ENCODE data around the gene TNFRSF21.
"Not testable (repeated sequence)": the region's sequence is repeated elsewhere in the genome, so short reads cannot be mapped to it uniquely, and the experiment has no call there.

TNFRSF21 gene

GRCh38 chr6:47319867-47320266 lies 10.2 kb upstream of the TNFRSF21 start:
- DNase-seq, result no peak

GRCh38 chr6:47319382-47319781 lies 9.7 kb upstream of the TNFRSF21 start:
- DNase-seq, result no peak

GRCh38 chr6:47318236-47318989 lies 8.7 kb upstream of the TNFRSF21 start:
- no peak for DNase-seq

GRCh38 chr6:47315181-47315580 lies 5.5 kb upstream of the TNFRSF21 start:
- not testable (repeated sequence) for DNase-seq

GRCh38 chr6:47310131-47310480 lies 401 bp upstream of the TNFRSF21 start:
- no peak for DNase-seq

GRCh38 chr6:47308552-47309290 lies 984 bp downstream of the TNFRSF21 start:
- DNase-seq, result peak; percentile 49

- DNase-seq, result no peak
These were observed 1.5 kb downstream of the TNFRSF21 start for GRCh38 chr6:47308198-47308517.

GRCh38 chr6:47307362-47308197 lies 2.1 kb downstream of the TNFRSF21 start:
- no peak for DNase-seq

GRCh38 chr6:47306887-47307286 lies 2.8 kb downstream of the TNFRSF21 start:
- DNase-seq, result no peak

GRCh38 chr6:47303861-47304260 lies 5.8 kb downstream of the TNFRSF21 start:
- DNase-seq, result no peak

- DNase-seq, result no peak
These were observed 6.4 kb downstream of the TNFRSF21 start for GRCh38 chr6:47303342-47303741.

- DNase-seq, result no peak
These were observed 7.7 kb downstream of the TNFRSF21 start for GRCh38 chr6:47302043-47302442.

GRCh38 chr6:47301441-47301840 lies 8.3 kb downstream of the TNFRSF21 start:
- no peak for DNase-seq

- DNase-seq, result no peak
These were observed 9.3 kb downstream of the TNFRSF21 start for GRCh38 chr6:47300417-47300816.

GRCh38 chr6:47299965-47300364 lies 9.7 kb downstream of the TNFRSF21 start:
- no peak for DNase-seq

- no peak for DNase-seq
These were observed 11.2 kb downstream of the TNFRSF21 start for GRCh38 chr6:47298475-47298874.

GRCh38 chr6:47294990-47295389 lies 14.7 kb downstream of the TNFRSF21 start:
- no peak for DNase-seq

GRCh38 chr6:47292944-47293343 lies 16.8 kb downstream of the TNFRSF21 start:
- no peak for DNase-seq

GRCh38 chr6:47292027-47292426 lies 17.7 kb downstream of the TNFRSF21 start:
- DNase-seq, result no peak

GRCh38 chr6:47290124-47290834 lies 19.4 kb downstream of the TNFRSF21 start:
- DNase-seq, result no peak

- no peak for DNase-seq
These were observed 21.2 kb downstream of the TNFRSF21 start for GRCh38 chr6:47288267-47289090.

- DNase-seq, result no peak
These were observed 23.4 kb downstream of the TNFRSF21 start for GRCh38 chr6:47286301-47286700.
